Astrocyte (in vitro differentiated cells and primary cell): ENCODE measurements around the gene SNX21.

Experiments
- EZH2 ChIP-seq: IDR thresholded peaks from 2 replicates; pipeline ENCODE4 v1.6.1; 2012; ENCODE audit warnings: mild to moderate bottlenecking, low read length, inconsistent platforms; ENCODE audit not compliant: insufficient read depth
- TF ChIP-seq, protein P1 (sequence below): IDR thresholded peaks from 2 replicates; pipeline ENCODE4 v1.5.1; 2011; ENCODE audit warnings: low read depth, mild to moderate bottlenecking, inconsistent platforms, low read length, moderate library complexity; ENCODE audit not compliant: insufficient read depth

DNA sequence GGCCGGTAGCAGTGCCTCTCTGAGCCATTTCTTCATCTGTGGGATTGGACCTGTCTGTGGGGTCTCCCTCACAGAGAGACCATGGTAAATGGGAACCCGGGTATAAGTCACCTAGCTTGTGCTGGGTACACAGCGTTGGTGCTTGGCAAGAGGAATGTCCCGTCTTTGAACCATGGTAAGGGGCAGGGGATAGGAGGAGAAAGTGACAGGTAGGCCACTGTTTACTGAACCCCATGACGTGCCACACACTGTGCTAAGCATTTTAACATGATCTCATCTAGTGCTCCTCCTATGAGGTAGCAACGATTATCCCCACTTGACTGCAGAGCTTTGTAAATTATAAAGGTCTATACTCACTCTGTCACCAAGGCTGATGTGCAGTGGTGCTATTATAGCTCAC is 5.9 kb upstream of the SNX21 start:
- TF ChIP-seq, protein P1, sequence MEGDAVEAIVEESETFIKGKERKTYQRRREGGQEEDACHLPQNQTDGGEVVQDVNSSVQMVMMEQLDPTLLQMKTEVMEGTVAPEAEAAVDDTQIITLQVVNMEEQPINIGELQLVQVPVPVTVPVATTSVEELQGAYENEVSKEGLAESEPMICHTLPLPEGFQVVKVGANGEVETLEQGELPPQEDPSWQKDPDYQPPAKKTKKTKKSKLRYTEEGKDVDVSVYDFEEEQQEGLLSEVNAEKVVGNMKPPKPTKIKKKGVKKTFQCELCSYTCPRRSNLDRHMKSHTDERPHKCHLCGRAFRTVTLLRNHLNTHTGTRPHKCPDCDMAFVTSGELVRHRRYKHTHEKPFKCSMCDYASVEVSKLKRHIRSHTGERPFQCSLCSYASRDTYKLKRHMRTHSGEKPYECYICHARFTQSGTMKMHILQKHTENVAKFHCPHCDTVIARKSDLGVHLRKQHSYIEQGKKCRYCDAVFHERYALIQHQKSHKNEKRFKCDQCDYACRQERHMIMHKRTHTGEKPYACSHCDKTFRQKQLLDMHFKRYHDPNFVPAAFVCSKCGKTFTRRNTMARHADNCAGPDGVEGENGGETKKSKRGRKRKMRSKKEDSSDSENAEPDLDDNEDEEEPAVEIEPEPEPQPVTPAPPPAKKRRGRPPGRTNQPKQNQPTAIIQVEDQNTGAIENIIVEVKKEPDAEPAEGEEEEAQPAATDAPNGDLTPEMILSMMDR, result no peak
- no peak for TF ChIP-seq EZH2
